HG02759 (cell line): Measurements from ENCODE around the gene EDEM1.
A peak's percentile ranks its signal among the peaks of the same experiment; 100 is the strongest.
"Not testable (repeated sequence)": the region's sequence is repeated elsewhere in the genome, so short reads cannot be mapped to it uniquely, and the experiment has no call there.

ENCODE experiments used
- ATAC-seq: cut with Tn5 transposase; IDR thresholded peaks from one replicate; pipeline ENCODE4 v1.9.1; 2021; ENCODE audit warnings: mild to moderate bottlenecking, moderate library complexity; ENCODE audit not compliant: unreplicated experiment

EDEM1 gene

DNA sequence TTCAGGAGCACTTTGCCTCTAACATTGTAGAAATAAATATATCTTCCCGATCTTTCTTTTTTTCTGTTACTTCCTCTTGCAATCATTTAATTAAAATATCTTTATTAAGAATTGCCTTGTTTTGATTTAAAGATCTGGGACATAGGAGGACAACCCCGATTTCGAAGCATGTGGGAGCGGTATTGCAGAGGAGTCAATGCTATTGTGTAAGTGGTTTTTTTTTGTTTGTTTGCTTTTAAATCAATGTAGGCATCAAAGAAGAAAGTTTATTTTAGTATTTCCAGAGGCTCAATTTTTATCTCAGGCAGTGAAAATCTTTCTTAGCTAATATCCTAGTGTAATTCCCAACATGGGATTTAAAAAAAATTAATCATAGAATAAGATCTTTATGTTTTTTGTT is 15.5 kb upstream of the EDEM1 start:
- no peak for ATAC-seq

GRCh38 chr3:5179036-5179435 is 8.5 kb upstream of the EDEM1 start:
- ATAC-seq: not testable (repeated sequence)

DNA sequence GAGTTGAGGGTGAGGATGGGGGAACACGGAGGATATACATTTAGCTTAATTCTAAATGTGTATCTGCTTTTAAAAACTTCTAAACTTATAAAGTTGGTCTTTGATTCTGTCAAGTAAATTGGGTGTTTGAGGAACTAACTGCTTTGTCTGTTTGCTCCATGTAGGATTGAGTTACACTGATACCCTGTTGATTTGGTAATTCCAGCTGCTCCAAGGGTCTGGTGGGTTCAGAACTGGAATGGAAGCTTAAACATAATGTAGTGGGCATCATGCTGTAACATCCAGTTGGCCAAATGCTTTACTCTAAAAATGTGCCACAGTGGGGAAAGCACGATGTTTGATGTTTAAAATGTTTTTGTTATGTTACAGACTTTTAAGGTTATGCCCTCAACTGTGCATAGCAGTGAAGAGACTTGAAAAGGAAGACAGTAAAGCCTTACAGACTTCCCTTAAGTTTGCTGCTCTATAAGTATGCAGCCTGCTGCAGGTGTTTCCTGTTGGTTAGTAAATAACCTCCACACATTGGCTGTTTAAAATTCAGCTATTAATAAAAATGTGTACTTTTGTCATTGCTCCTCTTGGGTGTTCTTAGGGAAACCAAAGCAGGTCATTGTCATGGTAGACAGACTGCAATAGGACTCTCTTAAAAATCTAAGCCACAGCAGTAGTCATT is 5.9 kb upstream of the EDEM1 start:
- ATAC-seq: peak; percentile 71

- not testable (repeated sequence) for ATAC-seq
These were observed 3.8 kb upstream of the EDEM1 start for GRCh38 chr3:5183714-5184113.

GRCh38 chr3:5184499-5184898 is 3.0 kb upstream of the EDEM1 start:
- ATAC-seq: no peak

DNA sequence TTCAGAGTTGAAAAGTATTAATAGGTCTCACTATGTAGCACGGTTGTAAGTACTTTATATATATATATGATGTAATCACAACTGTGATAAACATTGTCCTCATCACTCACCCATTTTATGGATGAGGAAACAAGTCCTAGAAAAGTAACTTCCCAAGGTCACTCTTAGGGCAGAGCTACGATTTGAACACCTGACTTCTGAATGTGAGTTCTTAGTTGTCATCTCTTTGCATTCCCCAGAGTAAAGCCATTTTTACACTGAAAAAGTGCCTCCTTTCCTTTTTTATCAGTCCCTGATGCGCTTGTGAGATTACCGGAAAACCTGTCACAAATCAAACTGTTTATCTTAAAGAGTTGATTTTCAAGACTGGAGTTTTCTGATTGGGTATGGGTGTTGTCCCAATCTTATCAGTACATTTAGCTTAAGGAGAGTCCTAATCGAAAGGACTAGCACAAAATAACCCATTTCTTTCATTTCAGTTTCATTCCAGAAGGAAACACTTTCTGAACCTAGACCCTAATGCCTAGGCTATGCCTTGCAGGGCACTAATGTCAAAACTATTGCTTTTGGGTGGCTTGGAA is 2.3 kb upstream of the EDEM1 start:
- ATAC-seq: no peak

DNA sequence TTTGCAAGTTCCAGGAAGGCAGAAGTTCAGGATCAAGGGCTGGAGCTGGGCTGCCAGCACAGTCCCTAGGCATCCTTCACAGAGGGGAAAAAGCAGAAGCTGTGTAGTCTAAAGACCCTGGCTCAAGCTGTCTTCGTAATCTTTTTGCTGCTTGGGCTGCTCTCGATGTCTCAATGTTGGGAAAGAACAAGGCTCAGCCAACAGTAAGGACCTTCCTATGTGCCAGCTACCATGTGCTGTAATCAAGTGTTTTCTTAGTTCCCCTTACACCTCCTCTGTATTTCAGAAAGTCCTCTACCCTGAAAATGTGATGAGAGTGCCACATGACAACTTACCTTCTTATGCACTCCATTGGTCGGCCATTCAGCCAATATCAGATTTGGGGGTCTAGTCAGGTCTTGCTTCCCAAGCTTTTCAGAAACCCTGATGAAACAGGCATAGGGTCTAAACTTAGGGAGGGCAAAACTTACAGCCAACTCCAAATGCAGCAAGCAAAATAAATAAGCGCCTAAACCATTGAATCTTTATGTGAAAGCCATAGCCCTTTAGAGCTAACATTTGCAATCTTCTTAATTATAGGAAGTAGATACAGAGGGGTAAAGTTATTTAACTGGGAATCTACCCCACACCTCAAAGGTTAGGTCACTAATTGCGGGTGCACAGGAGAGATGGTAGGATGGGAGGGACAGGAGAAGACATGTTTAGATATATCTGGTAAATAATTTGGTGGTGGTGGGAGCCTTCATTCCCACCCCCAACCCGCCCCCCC is 1.2 kb upstream of the EDEM1 start:
- ATAC-seq: no peak

DNA sequence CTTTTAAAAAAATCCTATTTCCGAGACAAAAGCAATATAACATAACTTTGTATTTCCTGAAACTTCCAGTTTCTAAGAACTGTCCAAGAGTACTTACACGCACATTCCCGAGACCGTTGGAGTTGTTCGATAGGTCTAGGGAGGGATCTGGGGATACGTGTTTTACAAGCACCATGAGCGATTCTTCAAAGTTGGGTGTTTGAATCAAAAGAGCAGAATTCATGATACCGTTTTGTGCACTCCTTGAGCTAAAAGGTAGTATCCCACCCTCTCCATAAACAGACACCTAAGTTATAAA is 700 bp upstream of the EDEM1 start:
- ATAC-seq: no peak

DNA sequence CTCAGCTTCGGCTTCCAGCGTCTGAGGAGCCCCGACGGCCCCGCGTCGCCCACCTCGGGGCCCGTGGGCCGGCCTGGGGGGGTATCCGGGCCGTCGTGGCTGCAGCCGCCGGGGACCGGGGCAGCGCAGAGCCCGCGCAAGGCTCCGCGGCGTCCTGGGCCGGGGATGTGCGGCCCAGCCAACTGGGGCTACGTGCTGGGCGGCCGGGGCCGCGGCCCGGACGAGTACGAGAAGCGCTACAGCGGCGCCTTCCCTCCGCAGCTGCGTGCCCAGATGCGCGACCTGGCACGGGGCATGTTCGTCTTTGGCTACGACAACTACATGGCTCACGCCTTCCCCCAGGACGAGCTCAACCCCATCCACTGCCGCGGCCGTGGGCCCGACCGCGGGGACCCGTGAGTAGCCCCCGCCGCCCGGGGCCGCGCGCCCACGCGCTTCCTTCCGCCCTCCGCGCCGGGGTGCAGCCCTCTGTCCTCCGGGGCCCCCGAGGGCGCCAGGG is 462 bp downstream of the EDEM1 start:
- peak; percentile 14 for ATAC-seq

DNA sequence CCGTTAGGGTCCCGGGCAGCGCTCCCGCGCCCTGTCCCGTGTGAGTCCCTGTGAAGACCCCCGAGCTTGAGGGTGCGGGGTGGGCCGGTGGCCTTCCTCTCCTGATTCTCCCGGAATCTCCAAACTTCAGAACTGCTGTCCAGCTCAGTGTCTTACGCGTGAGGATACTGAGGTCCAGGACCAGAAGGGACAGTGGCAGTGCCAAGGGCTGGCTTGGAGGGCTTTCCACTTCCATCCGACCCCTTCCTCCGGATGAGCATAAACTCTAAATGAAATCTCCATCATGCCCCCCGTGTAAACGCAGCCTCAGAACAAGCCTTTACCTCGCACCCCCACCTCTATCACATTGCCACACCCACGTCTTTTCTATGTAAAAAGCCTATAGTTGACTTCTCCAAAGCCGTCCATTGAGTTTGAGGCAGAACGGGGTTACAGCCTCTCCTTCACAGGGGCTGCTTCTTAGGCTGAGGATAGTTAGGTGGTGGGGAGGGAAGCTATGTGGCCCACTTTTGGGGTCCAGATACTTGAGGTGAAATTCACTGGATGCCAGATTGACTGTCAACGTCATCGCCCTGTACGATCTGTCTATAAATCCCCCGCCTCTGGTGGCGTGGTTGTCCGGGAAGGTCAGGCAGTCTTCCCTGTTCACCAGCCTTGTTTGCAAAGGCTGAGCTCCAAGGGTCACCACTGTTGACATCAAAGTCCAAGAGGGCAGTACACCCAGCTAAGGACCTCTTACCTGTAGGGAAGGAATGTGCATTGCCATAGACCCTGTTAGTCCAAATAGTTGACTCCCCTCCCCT is 1.1 kb downstream of the EDEM1 start:
- ATAC-seq: no peak

GRCh38 chr3:5190147-5190791 is 2.8 kb downstream of the EDEM1 start:
- ATAC-seq: no peak

- no peak for ATAC-seq
These were observed 4.2 kb downstream of the EDEM1 start for GRCh38 chr3:5191555-5192304.

DNA sequence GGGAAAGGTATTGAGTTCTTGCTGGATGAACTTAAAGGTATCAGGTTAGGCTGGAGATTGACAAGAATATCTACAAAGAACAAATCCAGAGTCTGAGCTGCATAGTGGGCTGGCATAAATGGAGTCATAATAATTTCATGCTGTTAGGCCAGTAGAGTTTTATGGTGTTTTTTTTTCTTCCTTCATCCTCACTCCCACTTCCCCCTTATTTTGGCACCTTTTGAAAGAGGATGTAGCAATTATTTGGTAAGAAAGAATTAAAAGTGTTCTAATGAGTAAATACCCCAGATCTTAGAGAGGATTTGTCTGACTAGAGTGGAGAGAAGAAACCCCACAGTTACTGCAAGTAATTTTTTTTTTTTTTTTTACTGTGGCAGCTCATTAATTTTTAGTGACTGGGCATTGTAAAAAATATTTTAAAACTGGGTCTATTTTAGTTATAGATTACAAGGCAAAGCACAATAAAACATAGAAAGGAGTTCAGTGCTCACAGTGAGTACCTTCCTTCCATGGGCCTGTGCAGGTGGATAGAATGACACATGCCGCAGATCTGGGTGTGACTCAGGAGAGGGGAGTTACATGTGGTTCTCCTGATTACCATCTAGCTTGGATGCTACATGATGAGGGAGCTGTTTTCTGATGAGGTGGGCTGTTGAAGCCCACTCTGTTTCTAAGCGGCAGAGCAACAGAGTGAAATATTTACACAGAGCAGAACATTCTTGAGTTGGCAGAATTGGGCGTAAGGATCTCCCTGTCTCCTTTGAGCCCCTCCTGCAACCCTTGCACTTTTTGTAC is 5.3 kb downstream of the EDEM1 start:
- no peak for ATAC-seq

DNA sequence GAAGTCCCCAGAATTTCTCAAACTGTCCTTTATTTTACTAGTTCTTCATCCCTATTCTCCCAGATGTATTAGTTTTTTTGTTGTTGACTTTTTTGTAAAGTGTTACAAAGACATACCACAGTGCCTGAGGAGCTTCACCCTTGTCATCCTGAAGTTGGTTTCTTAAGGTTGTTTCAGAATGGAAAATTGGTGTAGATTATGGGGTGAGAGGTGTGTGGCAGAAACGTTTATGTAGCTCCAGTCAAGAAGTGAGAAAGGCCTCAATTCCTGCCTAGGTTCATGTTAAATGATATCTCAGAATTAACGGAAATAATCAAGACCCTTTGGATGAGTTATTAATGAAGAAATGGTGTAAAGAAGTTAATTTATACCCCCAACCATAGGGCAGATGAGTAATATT is 6.8 kb downstream of the EDEM1 start:
- ATAC-seq: no peak

- ATAC-seq: peak; percentile 35
These were observed 7.4 kb downstream of the EDEM1 start for GRCh38 chr3:5194801-5195509.

DNA sequence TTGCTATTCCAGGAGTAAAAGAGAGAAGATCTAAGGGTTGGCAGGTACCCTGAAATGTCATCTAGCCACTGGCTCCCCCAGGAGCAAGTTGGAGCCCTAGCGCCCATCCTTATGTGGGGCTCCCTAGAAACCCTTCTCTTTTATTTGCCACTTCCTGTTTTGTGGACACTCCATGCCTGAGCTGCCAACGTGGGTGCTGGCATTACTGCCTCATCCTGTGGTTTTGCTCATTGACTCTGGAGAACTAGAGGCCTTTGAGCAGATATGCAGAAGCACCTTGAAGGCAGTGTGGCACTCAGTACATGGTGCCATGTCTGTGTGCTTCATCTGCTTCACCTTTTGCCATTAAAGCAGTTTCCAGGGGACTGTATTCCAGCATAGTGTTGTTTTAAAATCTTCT is 8.1 kb downstream of the EDEM1 start:
- ATAC-seq: no peak

DNA sequence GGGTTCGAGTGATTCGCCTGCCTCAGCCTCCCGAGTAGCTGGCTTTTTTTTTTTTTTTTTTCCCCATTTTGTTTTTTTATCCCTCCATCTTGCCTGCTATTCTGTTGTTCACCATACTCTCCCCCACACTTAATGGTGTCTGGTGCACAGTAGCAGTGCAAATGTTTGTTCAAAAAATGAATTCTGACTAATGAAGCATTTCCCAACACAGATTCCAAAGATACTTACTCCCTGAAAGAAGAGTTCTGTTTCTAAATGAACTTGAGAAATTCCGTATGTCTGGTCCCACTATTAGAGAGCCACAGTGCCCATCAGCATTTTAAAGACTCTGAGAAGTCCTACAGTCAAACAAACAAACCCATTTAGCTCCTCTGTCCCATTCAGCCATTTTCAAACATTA is 9.5 kb downstream of the EDEM1 start:
- no peak for ATAC-seq

- peak; percentile 66 for ATAC-seq
These were observed 10.2 kb downstream of the EDEM1 start for GRCh38 chr3:5197470-5198312.
